ENCODE measurements around the gene DNAI7.

DNAI7 gene

GRCh38 chr12:25099010-25099409, 96.0 kb downstream of the DNAI7 start:
- H3K27me3 ChIP-seq (ENCODE audit: control insufficient read depth, insufficient read depth, low read length), result no peaks in the 10 kb centered on the region
- H3K4me3 ChIP-seq (ENCODE audit: low read length), result no peak overlapping the region
- no peak overlapping the region for H3K9ac ChIP-seq (ENCODE audit: low read length)
- H3K9me3 ChIP-seq (ENCODE audit: control insufficient read depth, low read depth, low read length), result no peaks in the 10 kb centered on the region
- H3K27ac ChIP-seq (ENCODE audit: low read length), result no peak overlapping the region
- H3K4me1 ChIP-seq (ENCODE audit: control insufficient read depth, low read depth, low read length), result no peaks in the 10 kb centered on the region
- H3K36me3 ChIP-seq (ENCODE audit: control insufficient read depth, low read depth, low read length), result no peaks in the 10 kb centered on the region

DNA sequence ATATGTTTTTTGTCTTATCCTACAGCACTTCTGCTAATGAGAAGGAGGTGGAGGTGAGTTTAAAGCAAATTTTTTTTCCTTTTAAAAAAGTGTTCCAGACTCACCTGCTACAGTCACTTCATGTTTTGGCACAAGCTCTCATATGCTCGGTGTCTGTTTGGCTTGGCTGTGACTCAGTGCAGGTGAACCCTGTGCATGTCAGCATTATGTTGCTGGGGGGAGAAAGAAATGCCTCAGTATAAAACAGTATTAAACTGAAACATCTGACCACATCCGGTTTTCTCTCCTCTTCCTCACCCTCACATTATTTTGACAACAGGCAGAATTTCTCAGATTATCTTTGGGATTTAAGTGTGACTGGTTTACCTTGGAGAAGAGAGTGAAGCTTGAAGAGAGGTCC, 105.2 kb downstream of the DNAI7 start:
- Histone ChIP-seq H3K36me3 (ENCODE audit: control insufficient read depth, low read depth, low read length) (no peaks in the 10 kb centered on the region), H3K27me3 (ENCODE audit: control insufficient read depth, insufficient read depth, low read length) (no peaks in the 10 kb centered on the region), H3K4me1 (ENCODE audit: control insufficient read depth, low read depth, low read length) (no peaks in the 10 kb centered on the region), H3K4me3 (ENCODE audit: low read length) (no peak overlapping the region), H3K9me3 (ENCODE audit: control insufficient read depth, low read depth, low read length) (no peaks in the 10 kb centered on the region), H3K9ac (ENCODE audit: low read length) (no peak overlapping the region), H3K27ac (ENCODE audit: low read length) (no peak overlapping the region)

- Histone ChIP-seq H3K27me3 (ENCODE audit: control insufficient read depth, insufficient read depth, low read length) (no peaks in the 10 kb centered on the region), H3K27ac (ENCODE audit: low read length) (no peak overlapping the region), H3K4me3 (ENCODE audit: low read length) (no peak overlapping the region), H3K4me1 (ENCODE audit: control insufficient read depth, low read depth, low read length) (no peaks in the 10 kb centered on the region), H3K9ac (ENCODE audit: low read length) (no peak overlapping the region), H3K9me3 (ENCODE audit: control insufficient read depth, low read depth, low read length) (no peaks in the 10 kb centered on the region), H3K36me3 (ENCODE audit: control insufficient read depth, low read depth, low read length) (no peaks in the 10 kb centered on the region)
These were observed 107.4 kb downstream of the DNAI7 start for GRCh38 chr12:25087596-25087995.

DNA sequence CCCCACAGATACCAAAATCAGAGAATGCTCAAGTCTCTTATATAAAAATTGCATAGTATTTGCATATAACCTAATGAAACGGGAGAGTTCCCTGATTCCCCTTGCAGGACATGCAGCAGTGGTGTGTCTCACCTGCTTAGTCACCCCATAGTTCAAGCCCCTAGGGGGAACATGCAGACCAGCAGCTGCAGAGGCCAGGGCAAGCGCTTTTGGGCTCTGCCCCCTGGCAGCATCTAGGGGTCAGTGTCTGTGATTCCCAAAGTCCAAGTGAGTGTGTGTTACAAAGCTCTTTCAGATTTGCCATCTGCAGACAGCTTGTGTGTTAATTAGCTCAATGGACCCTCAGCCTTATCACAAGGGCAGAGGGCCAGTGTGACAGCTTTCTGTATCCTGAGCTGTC, 110.1 kb downstream of the DNAI7 start:
- H3K27me3 ChIP-seq (ENCODE audit: control insufficient read depth, insufficient read depth, low read length), result no peaks in the 10 kb centered on the region
- no peak overlapping the region for H3K4me3 ChIP-seq (ENCODE audit: low read length)
- H3K9me3 ChIP-seq (ENCODE audit: control insufficient read depth, low read depth, low read length), result no peaks in the 10 kb centered on the region
- H3K36me3 ChIP-seq (ENCODE audit: control insufficient read depth, low read depth, low read length), result no peaks in the 10 kb centered on the region
- H3K9ac ChIP-seq (ENCODE audit: low read length), result no peak overlapping the region
- H3K27ac ChIP-seq (ENCODE audit: low read length), result no peak overlapping the region
- H3K4me1 ChIP-seq (ENCODE audit: control insufficient read depth, low read depth, low read length), result no peaks in the 10 kb centered on the region

DNA sequence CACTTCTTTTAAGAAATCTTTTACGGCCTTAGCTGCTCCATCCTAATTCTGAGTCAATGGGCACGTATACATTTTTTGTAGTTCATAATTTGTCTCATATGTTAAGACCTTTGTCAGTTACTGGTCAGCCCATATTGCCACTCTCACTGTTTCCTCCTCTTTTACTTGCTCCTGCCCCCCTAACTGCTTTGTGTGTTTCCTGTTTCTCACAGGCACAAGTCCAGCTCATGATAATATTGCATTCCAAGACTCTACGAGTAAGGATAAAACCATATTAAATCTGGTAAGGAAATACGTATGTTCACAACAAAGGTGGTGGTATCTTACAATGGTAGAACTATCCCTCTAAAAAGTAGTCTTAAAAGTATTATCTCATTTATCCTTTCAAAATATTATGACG, 111.7 kb downstream of the DNAI7 start:
- Histone ChIP-seq H3K9me3 (ENCODE audit: control insufficient read depth, low read depth, low read length) (no peaks in the 10 kb centered on the region), H3K9ac (ENCODE audit: low read length) (no peak overlapping the region), H3K4me1 (ENCODE audit: control insufficient read depth, low read depth, low read length) (no peaks in the 10 kb centered on the region), H3K27ac (ENCODE audit: low read length) (no peak overlapping the region), H3K4me3 (ENCODE audit: low read length) (no peak overlapping the region), H3K36me3 (ENCODE audit: control insufficient read depth, low read depth, low read length) (no peaks in the 10 kb centered on the region), H3K27me3 (ENCODE audit: control insufficient read depth, insufficient read depth, low read length) (no peaks in the 10 kb centered on the region)

DNA sequence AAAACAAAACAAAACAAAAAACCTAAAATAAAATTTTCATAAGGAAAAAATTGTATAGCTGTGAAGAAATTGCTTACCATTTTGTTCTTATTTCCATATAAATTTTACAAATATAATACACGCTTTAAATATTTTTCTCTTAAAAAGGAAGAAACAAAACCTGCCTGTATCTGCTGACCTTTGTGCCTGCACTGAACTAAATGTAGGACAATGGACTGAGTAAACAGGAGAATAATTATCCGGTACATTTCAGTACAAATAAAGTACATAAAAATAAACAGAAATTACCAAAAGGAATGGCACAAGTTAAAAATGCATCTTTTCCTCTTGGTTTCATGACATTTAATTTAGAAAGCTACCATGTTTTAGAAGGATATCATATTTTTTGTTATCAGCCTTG, 112.3 kb downstream of the DNAI7 start:
- Histone ChIP-seq H3K27me3 (ENCODE audit: control insufficient read depth, insufficient read depth, low read length) (no peaks in the 10 kb centered on the region), H3K27ac (ENCODE audit: low read length) (no peak overlapping the region), H3K4me1 (ENCODE audit: control insufficient read depth, low read depth, low read length) (no peaks in the 10 kb centered on the region), H3K36me3 (ENCODE audit: control insufficient read depth, low read depth, low read length) (no peaks in the 10 kb centered on the region), H3K9me3 (ENCODE audit: control insufficient read depth, low read depth, low read length) (no peaks in the 10 kb centered on the region), H3K9ac (ENCODE audit: low read length) (no peak overlapping the region), H3K4me3 (ENCODE audit: low read length) (no peak overlapping the region)

DNA sequence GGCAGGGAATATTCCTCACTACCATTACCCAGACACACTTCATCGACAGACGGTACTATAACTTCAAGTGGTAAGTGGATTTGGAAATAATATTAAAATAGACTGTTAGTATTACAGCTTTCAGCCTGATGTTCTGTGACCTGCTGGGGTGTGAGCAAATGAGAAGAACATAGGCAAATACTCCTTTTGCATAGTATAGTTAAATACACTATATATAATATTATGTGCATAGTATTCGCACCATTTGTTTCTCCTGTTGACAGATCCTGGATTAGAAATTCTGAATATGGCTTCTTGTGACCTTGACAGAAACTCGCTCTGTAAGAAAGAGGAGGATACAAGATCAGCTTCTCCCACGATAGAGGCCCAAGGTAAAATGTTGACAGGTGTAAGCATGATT, 115.6 kb downstream of the DNAI7 start:
- Histone ChIP-seq H3K4me1 (ENCODE audit: control insufficient read depth, low read depth, low read length) (no peaks in the 10 kb centered on the region), H3K36me3 (ENCODE audit: control insufficient read depth, low read depth, low read length) (no peaks in the 10 kb centered on the region), H3K9ac (ENCODE audit: low read length) (no peak overlapping the region), H3K9me3 (ENCODE audit: control insufficient read depth, low read depth, low read length) (no peaks in the 10 kb centered on the region), H3K27me3 (ENCODE audit: control insufficient read depth, insufficient read depth, low read length) (no peaks in the 10 kb centered on the region), H3K4me3 (ENCODE audit: low read length) (no peak overlapping the region), H3K27ac (ENCODE audit: low read length) (no peak overlapping the region)

- H3K27me3 ChIP-seq (ENCODE audit: control insufficient read depth, insufficient read depth, low read length), result no peaks in the 10 kb centered on the region
- no peak overlapping the region for H3K9ac ChIP-seq (ENCODE audit: low read length)
- no peak overlapping the region for H3K27ac ChIP-seq (ENCODE audit: low read length)
- H3K9me3 ChIP-seq (ENCODE audit: control insufficient read depth, low read depth, low read length), result no peaks in the 10 kb centered on the region
- no peaks in the 10 kb centered on the region for H3K36me3 ChIP-seq (ENCODE audit: control insufficient read depth, low read depth, low read length)
- H3K4me3 ChIP-seq (ENCODE audit: low read length), result no peak overlapping the region
- H3K4me1 ChIP-seq (ENCODE audit: control insufficient read depth, low read depth, low read length), result no peaks in the 10 kb centered on the region
These were observed 120.0 kb downstream of the DNAI7 start for GRCh38 chr12:25074954-25075353.

DNA sequence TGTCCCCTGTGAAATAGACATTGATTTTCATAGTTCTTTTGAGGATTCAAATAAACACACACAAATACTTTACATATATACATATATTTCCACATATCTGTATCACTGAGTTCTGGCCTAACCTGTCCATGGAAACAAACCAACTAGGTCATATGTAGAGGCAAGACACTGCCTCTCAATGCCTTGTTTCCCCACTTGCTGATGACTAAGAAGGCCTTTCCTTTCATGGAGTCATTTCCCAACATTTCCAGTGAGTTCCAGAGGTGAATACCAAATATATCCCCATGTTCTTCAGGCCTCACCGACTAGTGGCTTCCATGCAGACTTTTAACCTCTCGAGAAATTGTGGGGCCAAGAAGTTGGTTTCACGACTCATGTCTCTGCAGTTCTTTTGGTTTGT, 120.8 kb downstream of the DNAI7 start:
- Histone ChIP-seq H3K4me3 (ENCODE audit: low read length) (no peak overlapping the region), H3K27me3 (ENCODE audit: control insufficient read depth, insufficient read depth, low read length) (no peaks in the 10 kb centered on the region), H3K27ac (ENCODE audit: low read length) (no peak overlapping the region), H3K9me3 (ENCODE audit: control insufficient read depth, low read depth, low read length) (no peaks in the 10 kb centered on the region), H3K4me1 (ENCODE audit: control insufficient read depth, low read depth, low read length) (no peaks in the 10 kb centered on the region), H3K36me3 (ENCODE audit: control insufficient read depth, low read depth, low read length) (no peaks in the 10 kb centered on the region), H3K9ac (ENCODE audit: low read length) (no peak overlapping the region)

DNA sequence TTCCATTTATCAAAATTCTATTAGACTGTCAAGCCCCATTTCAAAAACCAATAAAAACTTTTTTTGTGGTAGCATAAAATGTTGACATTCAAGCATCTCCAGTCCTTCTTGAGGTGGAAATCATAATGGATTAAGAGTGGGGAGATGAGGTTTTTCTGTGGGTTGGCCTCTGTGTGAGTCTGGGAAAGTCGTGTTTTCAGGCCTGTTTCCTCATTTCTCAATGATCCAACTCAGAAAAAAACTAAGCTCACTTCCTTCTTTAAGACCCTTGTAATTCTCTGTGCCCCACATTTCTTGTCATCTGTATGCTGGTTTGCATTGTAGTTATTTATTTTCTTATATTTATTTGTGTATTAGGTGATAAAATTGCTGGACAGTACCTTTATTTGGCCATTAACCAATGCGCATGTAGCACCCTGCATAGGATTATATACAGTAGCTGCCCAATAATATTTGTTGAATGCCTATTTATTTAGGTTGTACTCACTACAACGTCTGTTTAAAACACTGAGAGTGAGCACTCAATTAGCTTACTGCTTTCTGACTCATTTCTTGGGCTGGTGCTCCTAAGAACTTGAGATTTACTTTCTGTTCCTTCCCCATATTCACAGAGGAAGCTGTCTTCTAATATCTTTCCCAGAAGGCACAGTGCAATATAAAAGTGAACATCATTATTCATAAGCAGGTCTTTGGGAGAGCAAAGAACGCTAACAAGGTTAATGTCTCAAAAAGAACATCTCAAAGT, 121.9 kb downstream of the DNAI7 start:
- Histone ChIP-seq H3K4me1 (ENCODE audit: control insufficient read depth, low read depth, low read length) (no peaks in the 10 kb centered on the region), H3K4me3 (ENCODE audit: low read length) (no peak overlapping the region), H3K9ac (ENCODE audit: low read length) (no peak overlapping the region), H3K27me3 (ENCODE audit: control insufficient read depth, insufficient read depth, low read length) (no peaks in the 10 kb centered on the region), H3K36me3 (ENCODE audit: control insufficient read depth, low read depth, low read length) (no peaks in the 10 kb centered on the region), H3K9me3 (ENCODE audit: control insufficient read depth, low read depth, low read length) (no peaks in the 10 kb centered on the region), H3K27ac (ENCODE audit: low read length) (no peak overlapping the region)

DNA sequence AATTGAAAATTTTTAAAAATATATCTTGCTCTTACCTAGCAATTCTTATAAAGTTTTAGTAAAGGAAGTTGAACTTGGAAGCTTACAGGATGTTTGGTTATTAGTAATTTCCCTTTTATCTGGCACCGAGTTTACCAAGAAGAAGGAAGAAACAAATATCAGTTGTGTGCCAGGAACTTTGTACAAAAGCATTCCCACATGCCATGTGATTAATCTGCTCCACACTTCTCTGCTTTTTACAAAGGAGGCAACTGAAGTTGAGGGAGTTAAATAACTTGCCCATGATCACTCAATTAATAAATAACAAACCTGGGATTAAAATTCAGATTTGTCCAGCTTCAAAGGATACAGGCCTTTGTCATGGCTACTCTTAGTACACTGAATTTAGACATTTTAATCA, 123.6 kb downstream of the DNAI7 start:
- H3K4me3 ChIP-seq (ENCODE audit: low read length), result no peak overlapping the region
- no peaks in the 10 kb centered on the region for H3K27me3 ChIP-seq (ENCODE audit: control insufficient read depth, insufficient read depth, low read length)
- H3K4me1 ChIP-seq (ENCODE audit: control insufficient read depth, low read depth, low read length), result no peaks in the 10 kb centered on the region
- H3K27ac ChIP-seq (ENCODE audit: low read length), result no peak overlapping the region
- H3K36me3 ChIP-seq (ENCODE audit: control insufficient read depth, low read depth, low read length), result no peaks in the 10 kb centered on the region
- no peaks in the 10 kb centered on the region for H3K9me3 ChIP-seq (ENCODE audit: control insufficient read depth, low read depth, low read length)
- no peak overlapping the region for H3K9ac ChIP-seq (ENCODE audit: low read length)

- Histone ChIP-seq H3K9me3 (ENCODE audit: control insufficient read depth, low read depth, low read length) (no peaks in the 10 kb centered on the region), H3K27me3 (ENCODE audit: control insufficient read depth, insufficient read depth, low read length) (no peaks in the 10 kb centered on the region), H3K4me3 (ENCODE audit: low read length) (no peak overlapping the region), H3K27ac (ENCODE audit: low read length) (no peak overlapping the region), H3K4me1 (ENCODE audit: control insufficient read depth, low read depth, low read length) (peaks cover 8% of the 10 kb centered on the region), H3K36me3 (ENCODE audit: control insufficient read depth, low read depth, low read length) (no peaks in the 10 kb centered on the region), H3K9ac (ENCODE audit: low read length) (no peak overlapping the region)
These were observed 125.7 kb downstream of the DNAI7 start for GRCh38 chr12:25069224-25069623.

Data from iPS-18a (cell line).